ENCODE measurements around the gene FOXRED1. TPM values are rescaled to one million over a fixed set of nuclear protein-coding genes. Genes with fewer than 3 reads are reported as not detected.
A peak's percentile ranks its signal among the peaks of the same experiment; 100 is the strongest.

The FOXRED1 gene
- total RNA-seq, 2 experiments from 2014 or later, result 41.7 to 42.3 TPM

DNA sequence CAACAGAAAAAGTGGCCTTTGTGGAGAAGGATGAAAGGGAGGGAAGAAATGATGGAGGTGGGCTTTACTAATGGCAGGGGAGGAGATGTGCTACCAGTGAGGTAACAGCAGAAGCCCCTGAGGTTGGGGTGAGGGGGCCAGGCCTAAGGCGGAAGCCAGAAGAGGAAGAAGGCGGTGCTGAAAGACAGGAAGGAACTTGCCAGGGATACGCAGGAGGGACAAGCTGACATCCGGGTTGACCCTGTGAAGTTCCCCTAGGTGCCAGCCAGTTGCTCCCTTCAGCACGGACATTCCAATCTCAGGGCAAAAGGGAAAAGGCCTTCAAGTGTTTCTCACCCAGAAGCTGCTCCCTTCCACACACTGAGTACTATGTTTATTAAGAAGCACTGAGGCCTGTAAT lies 11.6 kb downstream of the FOXRED1 start:
- Mint-ChIP-seq H3K36me3 (peaks cover 14% of the 10 kb centered on the region), H3K4me3 (no peak overlapping the region), H3K9me3 (no peaks in the 10 kb centered on the region), H3K4me1 (ENCODE audit: low read depth) (peaks cover 37% of the 10 kb centered on the region), H3K27me3 (no peaks in the 10 kb centered on the region), H3K27ac (peak overlapping the region; percentile 38)
- CTCF ChIA-PET, result no interaction called here
- intact Hi-C loops (cut with micrococcal nuclease), result no loop called here
- POLR2A ChIA-PET, result interaction anchor here (3.7 kb wide), 1 partner anchor 11 kb away, joined by 41 read pairs; the partner anchor contains the start of genes FOXRED1 and SRPRA
- no peak for DNase-seq

DNA sequence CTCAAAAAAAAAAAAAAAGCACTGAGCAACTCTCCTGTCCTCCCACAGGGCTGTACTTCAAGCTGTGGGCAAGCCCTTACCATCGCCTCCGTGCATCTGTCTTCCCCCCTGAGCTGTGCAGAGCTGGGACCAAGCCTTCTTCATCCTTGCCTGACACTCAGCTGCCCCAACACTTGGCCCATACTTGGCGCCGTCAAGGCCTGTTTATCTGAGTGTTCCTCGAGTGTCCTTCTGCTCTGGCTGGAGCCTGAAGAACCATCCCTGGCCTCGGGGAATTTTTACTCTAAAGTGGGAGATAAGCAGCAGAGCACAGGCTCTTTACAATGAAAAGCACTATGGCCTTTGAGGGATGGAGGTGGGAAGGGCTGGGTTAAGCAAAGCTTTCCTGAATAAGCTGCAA lies 12.3 kb downstream of the FOXRED1 start:
- intact Hi-C loops (cut with micrococcal nuclease), result no loop called here
- POLR2A ChIA-PET, result interaction anchor here (3.7 kb wide), 1 partner anchor 11 kb away, joined by 41 read pairs; the partner anchor contains the start of genes FOXRED1 and SRPRA
- Mint-ChIP-seq H3K27ac (no peak overlapping the region), H3K4me1 (ENCODE audit: low read depth) (peaks cover 37% of the 10 kb centered on the region), H3K36me3 (peaks cover 11% of the 10 kb centered on the region), H3K4me3 (peak overlapping the region; percentile 82), H3K9me3 (no peaks in the 10 kb centered on the region), H3K27me3 (no peaks in the 10 kb centered on the region)
- CTCF ChIA-PET, result no interaction called here
- no peak for DNase-seq

DNA sequence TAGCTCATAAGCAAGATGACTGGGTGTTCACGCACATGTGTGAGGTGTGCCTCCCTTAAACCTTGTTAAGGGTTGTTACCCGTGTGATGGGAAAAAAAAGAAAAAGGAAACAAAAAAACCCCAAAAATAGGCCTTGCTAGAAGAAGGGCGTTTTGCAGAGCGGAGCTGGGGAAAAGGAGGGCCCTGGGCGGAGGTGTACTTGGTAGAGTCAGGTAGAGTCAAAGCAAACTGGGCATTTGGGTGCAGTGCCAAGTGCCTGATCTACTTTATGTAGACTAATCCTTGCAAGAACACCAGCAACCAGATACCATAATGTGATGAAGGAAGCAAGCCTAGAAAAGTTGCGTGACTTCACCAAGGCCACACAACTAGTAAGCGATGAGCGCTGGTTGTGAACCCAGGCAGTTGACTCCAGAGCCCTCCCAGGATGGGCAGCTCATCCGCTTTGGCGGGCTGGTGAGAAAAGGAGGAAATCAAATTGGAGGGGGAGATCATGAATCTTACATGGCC lies 12.8 kb downstream of the FOXRED1 start:
- POLR2A ChIA-PET, result interaction anchor here (0.8 to 3.7 kb wide), 3 partner anchors 12 to 74 kb away, joined by 4 to 41 read pairs (median 4); partner anchors contain the start of genes FOXRED1, SRPRA and ST3GAL4
- Mint-ChIP-seq H3K27ac (peak overlapping the region; percentile 81), H3K4me1 (ENCODE audit: low read depth) (peaks cover 37% of the 10 kb centered on the region), H3K9me3 (no peaks in the 10 kb centered on the region), H3K36me3 (peaks cover 8% of the 10 kb centered on the region), H3K27me3 (no peaks in the 10 kb centered on the region), H3K4me3 (peak overlapping the region; percentile 82)
- intact Hi-C loops (cut with micrococcal nuclease), result loop anchor here (2.0 kb wide), 1 partner anchor 73 kb away; the partner anchor contains the start of gene ST3GAL4
- no peak for DNase-seq
- CTCF ChIA-PET, result interaction anchor here (1.0 kb wide), 1 partner anchor 12 kb away, joined by 3 read pairs; no protein-coding TSS in a partner anchor

DNA sequence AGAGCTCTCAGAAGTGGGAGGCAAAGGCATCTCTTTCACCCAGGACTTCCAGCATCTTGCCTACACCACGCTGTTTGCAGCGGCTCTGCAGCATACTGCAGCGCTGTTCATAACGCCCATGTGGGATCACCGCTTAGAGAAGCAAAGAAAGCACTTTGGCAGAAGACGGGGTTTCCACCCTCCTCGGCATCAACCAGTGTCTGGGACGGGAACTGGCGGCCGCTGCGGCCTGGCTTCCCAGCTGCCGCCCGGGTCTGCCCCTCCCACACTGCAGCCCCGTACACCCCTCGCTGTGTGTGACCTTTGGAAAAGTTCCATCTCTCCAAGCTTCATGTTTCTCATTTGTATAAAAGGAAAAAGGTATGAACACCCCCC lies 13.4 kb downstream of the FOXRED1 start:
- Mint-ChIP-seq H3K4me3 (peak overlapping the region; percentile 82), H3K27ac (peak overlapping the region; percentile 81), H3K27me3 (no peaks in the 10 kb centered on the region), H3K36me3 (peaks cover 7% of the 10 kb centered on the region), H3K9me3 (no peaks in the 10 kb centered on the region), H3K4me1 (ENCODE audit: low read depth) (peaks cover 39% of the 10 kb centered on the region)
- POLR2A ChIA-PET, result interaction anchor here (0.6 to 3.7 kb wide), 4 partner anchors 11 to 837 kb away, joined by 3 to 41 read pairs (median 4); partner anchors contain the start of genes FOXRED1, SRPRA and ST3GAL4
- CTCF ChIA-PET, result interaction anchor here (1.0 kb wide), 1 partner anchor 13 kb away, joined by 3 read pairs; no protein-coding TSS in a partner anchor
- intact Hi-C loops (cut with micrococcal nuclease), result loop anchor here (2.0 kb wide), 1 partner anchor 72 kb away; the partner anchor contains the start of gene ST3GAL4
- DNase-seq, result peak; percentile 55

DNA sequence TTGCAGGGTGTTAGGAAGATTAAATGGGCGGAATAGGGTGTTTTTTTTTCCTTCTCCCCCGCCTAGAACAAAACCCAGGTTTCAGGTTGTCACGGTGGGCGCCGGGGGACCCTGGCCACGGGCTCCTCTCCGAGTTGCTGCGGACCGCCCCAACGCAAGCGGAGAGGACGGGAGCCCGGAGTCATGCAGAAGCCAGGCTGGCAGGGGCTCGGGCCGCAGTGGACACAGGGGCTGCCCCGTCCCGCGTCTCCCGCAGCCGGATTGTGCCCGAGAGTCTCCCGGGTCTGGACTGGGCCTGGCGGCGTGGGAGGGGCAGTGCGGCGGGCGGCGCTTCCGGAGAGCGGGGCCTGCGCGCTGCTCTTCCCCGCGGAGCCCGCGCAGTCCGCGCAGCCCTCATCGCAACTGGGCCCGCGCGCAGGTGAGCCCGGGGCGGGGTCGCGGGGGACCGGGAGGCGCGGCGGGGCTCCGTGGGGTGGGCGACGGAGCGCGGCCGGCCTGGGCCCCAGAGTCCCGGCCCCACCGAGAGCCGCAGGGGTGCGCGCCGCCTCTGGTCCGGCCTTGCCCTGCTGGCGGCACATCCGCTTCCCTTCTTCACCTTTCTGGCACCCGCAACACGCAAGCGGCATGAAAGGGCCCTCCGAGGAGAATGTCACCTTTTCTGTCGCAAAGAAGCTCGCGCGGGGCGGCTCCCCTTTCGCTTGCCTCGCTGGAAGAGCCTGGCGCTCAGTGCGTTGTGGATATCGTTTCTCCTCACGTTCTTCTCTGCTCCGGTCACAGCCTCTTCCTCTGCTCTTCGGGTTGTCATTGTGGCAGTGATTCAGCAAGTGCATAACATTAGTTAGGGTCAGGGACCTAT lies 14.0 kb downstream of the FOXRED1 start, which contains the start of gene TIRAP:
Gene TIRAP, plus strand, starts transcription at position 358 of the 856 bp plus-strand sequence. CDS start 7,802 bp downstream, outside the sequence.
- H3K9me3 Mint-ChIP-seq, result no peaks in the 10 kb centered on the region
- ChIA-PET CTCF (interaction anchor here (0.9 to 1.0 kb wide), 2 partner anchors 13 kb away, joined by 3 read pairs; no protein-coding TSS in a partner anchor), POLR2A (interaction anchor here (0.6 to 3.7 kb wide), 8 partner anchors 11 to 838 kb away, joined by 3 to 41 read pairs (median 4); partner anchors contain the start of genes DCPS, FOXRED1, SRPRA and ST3GAL4)
- intact Hi-C loops (cut with micrococcal nuclease), result loop anchor here (1.0 to 2.0 kb wide), 3 partner anchors 14 to 72 kb away; partner anchors contain the start of genes FAM118B, FOXRED1, RPUSD4 and ST3GAL4
- peak; percentile 73 for DNase-seq
- H3K4me1 Mint-ChIP-seq (ENCODE audit: low read depth), result peaks cover 39% of the 10 kb centered on the region
- H3K4me3 Mint-ChIP-seq, result peak within 1 kb of the TSS; percentile 97
- peaks cover under 1% of the 10 kb centered on the region for H3K36me3 Mint-ChIP-seq
- H3K27me3 Mint-ChIP-seq, result no peaks in the 10 kb centered on the region
- peak within 1 kb of the TSS; percentile 91 for H3K27ac Mint-ChIP-seq

DNA sequence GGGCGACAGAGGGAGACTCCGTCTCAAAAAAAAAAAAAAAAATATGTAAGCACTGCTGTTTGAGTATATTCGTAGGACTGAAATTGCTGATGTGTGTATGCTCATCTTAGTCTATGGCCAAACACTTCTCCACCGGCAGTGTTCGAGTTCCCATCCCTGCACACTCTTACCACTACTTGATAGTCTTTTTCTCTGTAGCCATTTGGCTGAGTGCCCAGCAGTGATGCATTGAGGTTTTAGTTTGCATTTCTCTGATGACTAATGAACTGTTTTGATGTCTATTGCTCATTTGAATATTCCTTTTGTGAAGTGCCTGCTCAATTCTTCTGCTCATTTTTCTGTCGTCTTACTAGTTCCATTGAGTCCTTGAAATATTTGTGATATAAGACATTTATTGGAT lies 15.9 kb downstream of the FOXRED1 start:
- Mint-ChIP-seq H3K36me3 (no peaks in the 10 kb centered on the region), H3K27ac (peak overlapping the region; percentile 79), H3K4me3 (peak overlapping the region; percentile 97), H3K27me3 (no peaks in the 10 kb centered on the region), H3K9me3 (no peaks in the 10 kb centered on the region), H3K4me1 (ENCODE audit: low read depth) (peaks cover 44% of the 10 kb centered on the region)
- POLR2A ChIA-PET, result no interaction called here
- CTCF ChIA-PET, result interaction anchor here (0.7 kb wide), 1 partner anchor 71 kb away, joined by 5 read pairs; the partner anchor contains the start of gene ST3GAL4
- intact Hi-C loops (cut with micrococcal nuclease), result loop anchor here (1.0 kb wide), 1 partner anchor 20 kb away; no protein-coding TSS in a partner anchor
- DNase-seq, result peak; percentile 95

DNA sequence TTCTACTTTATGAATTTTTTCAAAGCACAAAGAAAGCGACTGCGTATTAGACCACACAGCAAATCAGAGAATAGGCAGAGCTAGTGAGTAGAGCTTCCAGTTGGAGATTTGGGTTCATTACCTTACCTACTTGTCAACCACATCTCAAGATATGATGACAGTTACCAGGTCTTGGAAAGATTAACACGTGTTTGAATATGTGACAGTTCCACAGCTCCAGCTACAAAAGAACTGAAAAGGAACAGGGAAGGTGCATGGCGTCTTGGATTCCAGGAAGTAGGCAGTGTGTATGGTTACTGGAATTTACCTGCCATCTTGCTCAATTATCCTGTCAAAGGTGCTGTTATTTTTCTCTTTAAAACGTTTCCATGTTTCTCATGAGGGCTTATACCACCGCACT lies 19.3 kb downstream of the FOXRED1 start:
- H3K4me3 Mint-ChIP-seq, result no peak overlapping the region
- no peak overlapping the region for H3K27ac Mint-ChIP-seq
- H3K9me3 Mint-ChIP-seq, result no peaks in the 10 kb centered on the region
- POLR2A ChIA-PET, result no interaction called here
- DNase-seq, result no peak
- peaks cover 25% of the 10 kb centered on the region for H3K4me1 Mint-ChIP-seq (ENCODE audit: low read depth)
- CTCF ChIA-PET, result interaction anchor here (0.9 kb wide), 1 partner anchor 22 kb away, joined by 4 read pairs; no protein-coding TSS in a partner anchor
- peaks cover 6% of the 10 kb centered on the region for H3K36me3 Mint-ChIP-seq
- intact Hi-C loops (cut with micrococcal nuclease), result no loop called here
- no peaks in the 10 kb centered on the region for H3K27me3 Mint-ChIP-seq

DNA sequence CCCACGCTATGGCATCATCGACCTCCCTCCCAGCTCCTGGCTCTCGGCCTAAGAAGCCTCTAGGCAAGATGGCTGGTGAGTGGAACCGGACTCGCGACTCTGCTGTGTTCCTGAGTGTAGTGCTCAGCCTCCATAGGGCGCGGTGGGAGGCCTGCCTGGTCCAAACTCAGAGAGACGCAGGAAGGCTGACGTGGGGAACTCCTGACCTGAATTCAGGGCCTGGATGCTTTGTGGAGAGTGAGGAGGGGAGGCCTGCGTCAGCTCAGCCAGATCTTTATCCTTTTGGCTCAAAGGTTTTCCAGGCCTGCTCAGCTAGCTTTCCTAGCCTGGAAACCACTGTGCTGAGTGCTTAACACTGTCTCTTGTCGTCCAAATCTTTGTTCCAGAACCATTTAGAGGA lies 21.9 kb downstream of the FOXRED1 start:
- Mint-ChIP-seq H3K4me3 (no peak overlapping the region), H3K4me1 (ENCODE audit: low read depth) (peaks cover 20% of the 10 kb centered on the region), H3K36me3 (peaks cover 15% of the 10 kb centered on the region), H3K27me3 (no peaks in the 10 kb centered on the region), H3K9me3 (no peaks in the 10 kb centered on the region), H3K27ac (no peak overlapping the region)
- intact Hi-C loops (cut with micrococcal nuclease), result no loop called here
- DNase-seq, result no peak
- CTCF ChIA-PET, result no interaction called here
- POLR2A ChIA-PET, result no interaction called here

DNA sequence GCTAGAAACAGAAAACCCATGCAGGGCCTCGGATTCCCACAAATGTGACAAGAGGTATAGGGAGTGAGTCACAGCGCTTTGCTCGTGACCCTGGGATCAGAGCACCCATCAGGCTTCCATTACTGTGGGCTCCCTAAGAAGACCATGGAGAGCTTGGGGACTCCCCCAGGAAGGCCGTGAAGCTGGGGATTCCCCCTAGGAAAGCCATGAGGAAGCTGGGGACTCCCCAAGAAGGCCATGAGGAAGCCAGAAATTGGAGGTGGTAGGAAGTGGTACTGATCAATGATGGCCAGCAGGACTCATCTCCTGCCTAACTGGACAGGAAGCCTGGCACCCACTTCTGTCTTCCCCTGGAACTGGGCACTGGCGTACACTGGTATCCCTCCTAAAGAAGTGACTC lies 24.8 kb downstream of the FOXRED1 start:
- no peaks in the 10 kb centered on the region for H3K27me3 Mint-ChIP-seq
- peaks cover 16% of the 10 kb centered on the region for H3K36me3 Mint-ChIP-seq
- DNase-seq, result no peak
- intact Hi-C loops (cut with micrococcal nuclease), result no loop called here
- POLR2A ChIA-PET, result interaction anchor here (1.2 kb wide), 1 partner anchor 11 kb away, joined by 4 read pairs; no protein-coding TSS in a partner anchor
- CTCF ChIA-PET, result interaction anchor here (1.4 kb wide), 1 partner anchor 10 kb away, joined by 3 read pairs; the partner anchor contains the start of gene DCPS
- H3K9me3 Mint-ChIP-seq, result no peaks in the 10 kb centered on the region
- H3K4me1 Mint-ChIP-seq (ENCODE audit: low read depth), result peaks cover 15% of the 10 kb centered on the region
- peak overlapping the region; percentile 42 for H3K27ac Mint-ChIP-seq
- H3K4me3 Mint-ChIP-seq, result no peak overlapping the region

DNA sequence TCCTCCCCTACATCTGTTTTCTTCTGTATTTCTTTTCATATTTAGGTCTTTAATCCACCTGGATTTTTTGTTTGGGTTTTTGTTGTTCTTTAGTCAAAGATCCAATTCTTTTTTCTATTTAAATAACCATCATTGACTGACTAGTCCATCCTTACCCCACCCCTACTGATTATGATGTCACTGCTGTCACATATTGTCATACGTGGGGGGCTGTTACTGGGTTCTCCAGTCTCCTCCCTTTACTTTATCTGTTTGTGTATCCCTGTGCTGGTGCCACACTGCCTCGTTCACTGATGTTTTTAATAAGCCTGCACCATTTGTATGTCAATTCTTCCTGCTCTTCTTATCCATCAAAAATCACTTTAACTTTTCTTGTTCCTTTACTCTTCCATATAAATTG lies 28.1 kb downstream of the FOXRED1 start:
- no peak overlapping the region for H3K27ac Mint-ChIP-seq
- no peaks in the 10 kb centered on the region for H3K9me3 Mint-ChIP-seq
- no peaks in the 10 kb centered on the region for H3K27me3 Mint-ChIP-seq
- H3K4me3 Mint-ChIP-seq, result no peak overlapping the region
- CTCF ChIA-PET, result no interaction called here
- no peak for DNase-seq
- POLR2A ChIA-PET, result no interaction called here
- peaks cover 15% of the 10 kb centered on the region for H3K4me1 Mint-ChIP-seq (ENCODE audit: low read depth)
- H3K36me3 Mint-ChIP-seq, result peaks cover 14% of the 10 kb centered on the region
- intact Hi-C loops (cut with micrococcal nuclease), result no loop called here

DNA sequence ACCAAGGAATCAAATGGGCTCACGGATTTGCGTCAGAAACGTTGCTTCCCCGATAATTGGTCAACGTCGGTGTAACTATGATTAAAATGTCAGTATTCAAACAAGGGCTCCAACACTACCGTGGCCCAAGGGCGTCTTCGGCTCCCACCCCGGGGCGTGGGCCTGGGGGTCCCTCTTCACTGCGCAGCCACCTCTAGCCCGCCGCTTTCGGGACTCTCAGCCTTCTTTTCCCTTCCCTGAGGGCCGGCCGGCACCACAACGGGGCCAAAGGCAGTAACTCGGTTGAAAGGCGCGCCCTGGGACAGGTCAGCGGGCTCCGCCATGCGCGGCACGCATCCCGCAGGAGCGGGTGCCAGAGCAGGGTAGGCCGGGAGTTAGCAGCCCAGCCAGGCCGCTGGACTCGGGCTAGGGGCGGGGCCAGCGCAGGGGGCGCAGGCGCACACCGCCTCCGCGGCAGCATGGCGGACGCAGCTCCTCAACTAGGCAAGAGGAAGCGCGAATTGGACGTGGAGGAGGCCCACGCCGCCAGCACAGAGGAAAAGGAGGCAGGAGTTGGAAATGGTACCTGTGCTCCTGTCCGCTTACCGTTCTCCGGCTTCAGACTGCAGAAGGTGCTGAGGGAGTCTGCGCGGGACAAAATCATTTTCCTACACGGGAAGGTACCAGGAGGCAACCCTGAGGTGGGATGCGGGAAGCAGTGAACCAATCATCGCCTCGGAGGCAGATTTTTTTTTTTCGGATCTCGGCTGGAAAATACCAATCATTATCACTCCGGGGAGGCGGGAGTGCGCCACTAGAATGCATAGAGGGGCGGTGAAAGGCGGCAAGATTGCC lies 34.9 kb downstream of the FOXRED1 start, which contains the start of gene DCPS:
Gene DCPS, plus strand, starts transcription at position 438 of the 834 bp plus-strand sequence. Its CDS starts 21 bp downstream, at position 459.
- peak within 1 kb of the TSS; percentile 95 for H3K4me3 Mint-ChIP-seq
- peaks cover 22% of the 10 kb centered on the region for H3K36me3 Mint-ChIP-seq
- H3K27me3 Mint-ChIP-seq, result no peaks in the 10 kb centered on the region
- peaks cover 34% of the 10 kb centered on the region for H3K4me1 Mint-ChIP-seq (ENCODE audit: low read depth)
- H3K9me3 Mint-ChIP-seq, result no peaks in the 10 kb centered on the region
- ChIA-PET POLR2A (interaction anchor here (0.7 to 1.8 kb wide), 5 partner anchors 15 to 50 kb away, joined by 4 to 8 read pairs (median 7); partner anchors contain the start of genes FOXRED1 and SRPRA), CTCF (interaction anchor here (0.7 to 0.9 kb wide), 2 partner anchors 10 to 35 kb away, joined by 3 read pairs; partner anchors contain the start of genes FOXRED1 and SRPRA)
- intact Hi-C loops (cut with micrococcal nuclease), result loop anchor here (1.0 kb wide), 4 partner anchors 14 to 93 kb away; partner anchors contain the start of genes FAM118B, RPUSD4 and SRPRA
- H3K27ac Mint-ChIP-seq, result peak within 1 kb of the TSS; percentile 96
- DNase-seq, result peak; percentile 92
